HepG2 (cell line): Measurements from ENCODE around the gene MBD3L2. TPM values are rescaled to one million over a fixed set of nuclear protein-coding genes. Genes with fewer than 3 reads are reported as not detected.
A peak's percentile ranks its signal among the peaks of the same experiment; 100 is the strongest.

ENCODE experiments used
- ATAD3A ChIP-seq: sonication (generic); formaldehyde crosslinking; IDR thresholded peaks from 2 replicates; pipeline ENCODE4 v1.4.0; 2020; ENCODE audit warnings: missing genetic modification reagents
- HIVEP1 ChIP-seq: sonication (generic); formaldehyde crosslinking; IDR thresholded peaks from 2 replicates; pipeline ENCODE4 v1.4.0; 2020; ENCODE audit warnings: mild to moderate bottlenecking, missing genetic modification reagents
- HOXA9 ChIP-seq: sonication (generic); formaldehyde crosslinking; IDR thresholded peaks from 2 replicates; pipeline ENCODE4 v1.8.1; 2022; ENCODE audit warnings: missing genetic modification reagents, mild to moderate bottlenecking, moderate library complexity, borderline replicate concordance
- KAT8 ChIP-seq: IDR thresholded peaks from 2 replicates; pipeline ENCODE4 v1.6.1; 2016; ENCODE audit warnings: missing genetic modification reagents, missing compliant biosample characterization
- KLF15 ChIP-seq: sonication (generic); formaldehyde crosslinking; IDR thresholded peaks from 2 replicates; pipeline ENCODE4 v1.8.1; 2023; ENCODE audit warnings: borderline replicate concordance, mild to moderate bottlenecking, inconsistent platforms, missing genetic modification reagents, mixed read lengths
- NFRKB ChIP-seq: fragments of 450-650 bp; IDR thresholded peaks from 2 replicates; pipeline ENCODE4 v1.6.1; 2017
- PCBP1 ChIP-seq: fragments of 200-400 bp; formaldehyde crosslinking; IDR thresholded peaks from 2 replicates; pipeline ENCODE4 v1.6.1; 2017; ENCODE audit warnings: mild to moderate bottlenecking, low read depth, low read length, borderline replicate concordance
- PHF21A ChIP-seq: sonication (generic); formaldehyde crosslinking; IDR thresholded peaks from 2 replicates; pipeline ENCODE4 v1.5.0; 2020; ENCODE audit warnings: mild to moderate bottlenecking, missing genetic modification reagents
- SIX4 ChIP-seq: sonication (generic); formaldehyde crosslinking; IDR thresholded peaks from 2 replicates; pipeline ENCODE4 v1.4.0; 2020; ENCODE audit warnings: missing genetic modification reagents
- SMARCE1 ChIP-seq: fragments of 450-650 bp; IDR thresholded peaks from 2 replicates; pipeline ENCODE4 v1.6.1; 2017; ENCODE audit warnings: borderline replicate concordance
- SP1 ChIP-seq, 2 experiments: fragments of 450-650 bp in 1 of 2; sonication (generic) in 1 of 2; formaldehyde crosslinking in 1 of 2; IDR thresholded peaks; 2 replicates each; pipeline versions ENCODE4 v1.4.0 to v1.6.1; 2016 to 2020; ENCODE audit warnings: missing genetic modification reagents in 1 of 2
- ZNF121 ChIP-seq: sonication (generic); formaldehyde crosslinking; IDR thresholded peaks from 2 replicates; pipeline ENCODE4 v1.5.0; 2020; ENCODE audit warnings: mild to moderate bottlenecking, missing genetic modification reagents
- ZNF124 ChIP-seq: sonication (generic); formaldehyde crosslinking; IDR thresholded peaks from 2 replicates; pipeline ENCODE4 v1.4.0; 2020; ENCODE audit warnings: missing genetic modification reagents
- ZNF207 ChIP-seq: fragments of 450-650 bp; IDR thresholded peaks from 2 replicates; pipeline ENCODE4 v1.6.1; 2016; ENCODE audit warnings: antibody characterized with exemption, borderline replicate concordance
- ZNF230 ChIP-seq: sonication (generic); formaldehyde crosslinking; IDR thresholded peaks from 2 replicates; pipeline ENCODE4 v1.4.0; 2020; ENCODE audit warnings: mild to moderate bottlenecking, missing genetic modification reagents
- ZNF546 ChIP-seq: sonication (generic); formaldehyde crosslinking; conservative IDR thresholded peaks from 2 replicates; pipeline ENCODE4 v1.8.1; 2023; ENCODE audit warnings: mild to moderate bottlenecking, missing genetic modification reagents
- ZNF674 ChIP-seq: sonication (generic); formaldehyde crosslinking; IDR thresholded peaks from 2 replicates; pipeline ENCODE4 v1.5.0; 2020; ENCODE audit warnings: low read depth, mild to moderate bottlenecking, missing genetic modification reagents
- polyA plus RNA-seq, 8 experiments: library from polyadenylated mRNA; depleted of rRNA in 3 of 8; stranded (reverse) in 7 of 8; unstranded in 1 of 8; fragments of >200 nt; fragmentation: Illumina TruSeq in 4 of 8; extraction: Trizol in 4 of 8; gene quantifications; 2 replicates each; pipeline versions ENCODE4 v1.2.1 to v1.2.3, GENCODE V29; 2011 to 2016; ENCODE audit warnings: low read depth in 4 of 8, missing spikeins in 1 of 8, mixed read lengths in 1 of 8; ENCODE audit not compliant: insufficient read depth in 1 of 8
- total RNA-seq, 5 experiments: library from RNA; depleted of rRNA; stranded (reverse); fragments of >200 nt; fragmentation: Illumina TruSeq; extraction: Trizol; gene quantifications; 2 replicates each; pipeline ENCODE4 v1.2.3, GENCODE V29; 2016; ENCODE audit warnings: low read depth in 1 of 5
- TF ChIP-seq, protein P1 (sequence below): IDR thresholded peaks from 2 replicates; pipeline ENCODE4 v1.6.1; 2016; ENCODE audit warnings: low read depth, missing genetic modification reagents, missing compliant biosample characterization
- TF ChIP-seq, protein P2 (sequence below): sonication (generic); formaldehyde crosslinking; conservative IDR thresholded peaks from 2 replicates; pipeline ENCODE4 v1.8.1; 2023; ENCODE audit warnings: missing genetic modification reagents
- TF ChIP-seq, protein P3 (sequence below): sonication (generic); formaldehyde crosslinking; IDR thresholded peaks from 2 replicates; pipeline ENCODE4 v1.4.0; 2020; ENCODE audit warnings: missing genetic modification reagents, mild to moderate bottlenecking, borderline replicate concordance

MBD3L2 gene
- total and polyA plus RNA-seq, 2 of the 13 experiments (the other 11 are each of a cell fraction or from before 2014, with no cell fraction given), result not detected

DNA sequence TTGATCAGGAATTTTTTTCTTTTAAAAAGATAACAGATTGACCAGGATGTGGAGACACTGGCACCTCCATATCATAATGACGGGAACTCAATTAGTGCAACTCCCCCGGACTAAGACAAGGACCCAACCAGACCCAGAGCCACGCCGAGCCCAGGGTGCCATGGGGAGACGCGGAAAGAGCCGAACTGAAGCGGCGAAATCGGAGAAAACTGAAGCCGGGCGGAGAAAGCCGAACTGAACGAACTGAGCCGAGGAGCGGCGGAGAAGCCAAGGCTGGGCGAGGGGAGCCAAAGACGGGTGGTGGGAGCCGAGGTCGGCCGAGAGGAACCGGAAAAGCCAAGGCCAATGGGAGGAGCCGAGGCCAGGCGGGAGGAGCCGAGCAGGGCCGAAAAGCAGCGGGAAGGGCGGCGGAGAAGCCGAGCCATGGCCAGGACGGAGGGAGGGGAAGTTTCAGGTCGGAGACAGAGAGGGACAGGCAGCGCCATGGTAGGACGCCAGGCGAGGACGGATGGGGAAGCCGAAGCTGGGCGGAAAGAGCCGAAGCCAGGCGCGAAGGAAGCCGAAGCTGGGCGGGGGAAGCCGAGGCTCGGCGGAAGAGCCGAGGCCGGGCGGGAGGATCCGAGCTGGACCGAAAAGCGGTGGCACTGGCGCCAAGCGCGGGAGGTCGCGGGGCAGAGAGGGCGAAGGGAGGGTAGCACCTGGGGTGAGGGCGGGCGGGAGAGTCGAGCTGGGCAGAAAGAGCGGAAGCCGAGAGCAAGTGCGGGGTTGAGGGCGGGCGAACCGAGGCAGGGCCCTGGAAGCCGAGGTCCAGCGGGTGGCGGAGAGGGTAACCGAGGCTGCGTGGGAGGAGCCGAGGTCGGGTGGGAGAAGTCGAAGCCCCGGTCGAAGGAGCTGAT, 49.8 kb downstream of the MBD3L2 start (continued):
- TF ChIP-seq, protein P1, sequence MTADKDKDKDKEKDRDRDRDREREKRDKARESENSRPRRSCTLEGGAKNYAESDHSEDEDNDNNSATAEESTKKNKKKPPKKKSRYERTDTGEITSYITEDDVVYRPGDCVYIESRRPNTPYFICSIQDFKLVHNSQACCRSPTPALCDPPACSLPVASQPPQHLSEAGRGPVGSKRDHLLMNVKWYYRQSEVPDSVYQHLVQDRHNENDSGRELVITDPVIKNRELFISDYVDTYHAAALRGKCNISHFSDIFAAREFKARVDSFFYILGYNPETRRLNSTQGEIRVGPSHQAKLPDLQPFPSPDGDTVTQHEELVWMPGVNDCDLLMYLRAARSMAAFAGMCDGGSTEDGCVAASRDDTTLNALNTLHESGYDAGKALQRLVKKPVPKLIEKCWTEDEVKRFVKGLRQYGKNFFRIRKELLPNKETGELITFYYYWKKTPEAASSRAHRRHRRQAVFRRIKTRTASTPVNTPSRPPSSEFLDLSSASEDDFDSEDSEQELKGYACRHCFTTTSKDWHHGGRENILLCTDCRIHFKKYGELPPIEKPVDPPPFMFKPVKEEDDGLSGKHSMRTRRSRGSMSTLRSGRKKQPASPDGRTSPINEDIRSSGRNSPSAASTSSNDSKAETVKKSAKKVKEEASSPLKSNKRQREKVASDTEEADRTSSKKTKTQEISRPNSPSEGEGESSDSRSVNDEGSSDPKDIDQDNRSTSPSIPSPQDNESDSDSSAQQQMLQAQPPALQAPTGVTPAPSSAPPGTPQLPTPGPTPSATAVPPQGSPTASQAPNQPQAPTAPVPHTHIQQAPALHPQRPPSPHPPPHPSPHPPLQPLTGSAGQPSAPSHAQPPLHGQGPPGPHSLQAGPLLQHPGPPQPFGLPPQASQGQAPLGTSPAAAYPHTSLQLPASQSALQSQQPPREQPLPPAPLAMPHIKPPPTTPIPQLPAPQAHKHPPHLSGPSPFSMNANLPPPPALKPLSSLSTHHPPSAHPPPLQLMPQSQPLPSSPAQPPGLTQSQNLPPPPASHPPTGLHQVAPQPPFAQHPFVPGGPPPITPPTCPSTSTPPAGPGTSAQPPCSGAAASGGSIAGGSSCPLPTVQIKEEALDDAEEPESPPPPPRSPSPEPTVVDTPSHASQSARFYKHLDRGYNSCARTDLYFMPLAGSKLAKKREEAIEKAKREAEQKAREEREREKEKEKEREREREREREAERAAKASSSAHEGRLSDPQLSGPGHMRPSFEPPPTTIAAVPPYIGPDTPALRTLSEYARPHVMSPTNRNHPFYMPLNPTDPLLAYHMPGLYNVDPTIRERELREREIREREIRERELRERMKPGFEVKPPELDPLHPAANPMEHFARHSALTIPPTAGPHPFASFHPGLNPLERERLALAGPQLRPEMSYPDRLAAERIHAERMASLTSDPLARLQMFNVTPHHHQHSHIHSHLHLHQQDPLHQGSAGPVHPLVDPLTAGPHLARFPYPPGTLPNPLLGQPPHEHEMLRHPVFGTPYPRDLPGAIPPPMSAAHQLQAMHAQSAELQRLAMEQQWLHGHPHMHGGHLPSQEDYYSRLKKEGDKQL, result no peak
- TF ChIP-seq NFRKB, result no peak
- TF ChIP-seq KLF15 (CRISPR knock-in tag), result no peak; the same call in 1 of the 2 replicates
- no peak for TF ChIP-seq ZNF674
- TF ChIP-seq, protein P2, sequence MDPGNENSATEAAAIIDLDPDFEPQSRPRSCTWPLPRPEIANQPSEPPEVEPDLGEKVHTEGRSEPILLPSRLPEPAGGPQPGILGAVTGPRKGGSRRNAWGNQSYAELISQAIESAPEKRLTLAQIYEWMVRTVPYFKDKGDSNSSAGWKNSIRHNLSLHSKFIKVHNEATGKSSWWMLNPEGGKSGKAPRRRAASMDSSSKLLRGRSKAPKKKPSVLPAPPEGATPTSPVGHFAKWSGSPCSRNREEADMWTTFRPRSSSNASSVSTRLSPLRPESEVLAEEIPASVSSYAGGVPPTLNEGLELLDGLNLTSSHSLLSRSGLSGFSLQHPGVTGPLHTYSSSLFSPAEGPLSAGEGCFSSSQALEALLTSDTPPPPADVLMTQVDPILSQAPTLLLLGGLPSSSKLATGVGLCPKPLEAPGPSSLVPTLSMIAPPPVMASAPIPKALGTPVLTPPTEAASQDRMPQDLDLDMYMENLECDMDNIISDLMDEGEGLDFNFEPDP (CRISPR knock-in tag), result no peak
- no peak for TF ChIP-seq ZNF546
- no peak for TF ChIP-seq SP1 (IDR thresholded peaks at IDR 0.05)
- 0 out of 2 replicates have a peak, but pooled peaks have one; percentile 50 for TF ChIP-seq SP1 (CRISPR knock-in tag; IDR thresholded peaks at IDR 0.05)
- peak; percentile 67; the same call in 1 of the 2 replicates for TF ChIP-seq KAT8
- no peak for TF ChIP-seq SIX4 (CRISPR knock-in tag)
- no peak for TF ChIP-seq ZNF230
- TF ChIP-seq, protein P3, sequence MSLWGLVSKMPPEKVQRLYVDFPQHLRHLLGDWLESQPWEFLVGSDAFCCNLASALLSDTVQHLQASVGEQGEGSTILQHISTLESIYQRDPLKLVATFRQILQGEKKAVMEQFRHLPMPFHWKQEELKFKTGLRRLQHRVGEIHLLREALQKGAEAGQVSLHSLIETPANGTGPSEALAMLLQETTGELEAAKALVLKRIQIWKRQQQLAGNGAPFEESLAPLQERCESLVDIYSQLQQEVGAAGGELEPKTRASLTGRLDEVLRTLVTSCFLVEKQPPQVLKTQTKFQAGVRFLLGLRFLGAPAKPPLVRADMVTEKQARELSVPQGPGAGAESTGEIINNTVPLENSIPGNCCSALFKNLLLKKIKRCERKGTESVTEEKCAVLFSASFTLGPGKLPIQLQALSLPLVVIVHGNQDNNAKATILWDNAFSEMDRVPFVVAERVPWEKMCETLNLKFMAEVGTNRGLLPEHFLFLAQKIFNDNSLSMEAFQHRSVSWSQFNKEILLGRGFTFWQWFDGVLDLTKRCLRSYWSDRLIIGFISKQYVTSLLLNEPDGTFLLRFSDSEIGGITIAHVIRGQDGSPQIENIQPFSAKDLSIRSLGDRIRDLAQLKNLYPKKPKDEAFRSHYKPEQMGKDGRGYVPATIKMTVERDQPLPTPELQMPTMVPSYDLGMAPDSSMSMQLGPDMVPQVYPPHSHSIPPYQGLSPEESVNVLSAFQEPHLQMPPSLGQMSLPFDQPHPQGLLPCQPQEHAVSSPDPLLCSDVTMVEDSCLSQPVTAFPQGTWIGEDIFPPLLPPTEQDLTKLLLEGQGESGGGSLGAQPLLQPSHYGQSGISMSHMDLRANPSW (CRISPR knock-in tag), result no peak
- TF ChIP-seq ZNF207, result no peak
- no peak for TF ChIP-seq ZNF121
- no peak for TF ChIP-seq ZNF124 (CRISPR knock-in tag)
- no peak for TF ChIP-seq HOXA9 (CRISPR knock-in tag)
- 0 out of 2 replicates have a peak, but pooled peaks have one; percentile 53 for TF ChIP-seq PCBP1
- TF ChIP-seq PHF21A (CRISPR knock-in tag), result 0 out of 2 replicates have a peak, but pooled peaks have one; percentile 17
- TF ChIP-seq ATAD3A, result no peak
- TF ChIP-seq SMARCE1, result no peak
- no peak; the same call in 1 of the 2 replicates for TF ChIP-seq HIVEP1 (CRISPR knock-in tag)
